NCI-H345 (cell line): ENCODE data around the gene VWDE.
"Not testable (repeated sequence)": the region's sequence is repeated elsewhere in the genome, so short reads cannot be mapped to it uniquely, and the experiment has no call there.

ENCODE experiments used
- DNase-seq: peaks from one replicate; lab custom pipeline; 2025; lab: John Stamatoyannopoulos, UW

Gene VWDE

GRCh38 chr7:12401538-12402364 lies 1.9 kb downstream of the VWDE start:
- DNase-seq, result no peak

- no peak for DNase-seq
Observed at GRCh38 chr7:12398186-12398585, 5.5 kb downstream of the VWDE start.

- DNase-seq, result no peak
Observed at GRCh38 chr7:12397671-12398070, 6.0 kb downstream of the VWDE start.

- not testable (repeated sequence) for DNase-seq
Observed at GRCh38 chr7:12396670-12397069, 7.0 kb downstream of the VWDE start.

GRCh38 chr7:12391922-12392615 lies 11.6 kb downstream of the VWDE start:
- DNase-seq, result no peak

GRCh38 chr7:12389089-12389700 lies 14.5 kb downstream of the VWDE start:
- DNase-seq, result peak; percentile 75

GRCh38 chr7:12386313-12386740 lies 17.3 kb downstream of the VWDE start:
- DNase-seq, result peak; percentile 85

GRCh38 chr7:12385364-12385786 lies 18.3 kb downstream of the VWDE start:
- DNase-seq, result peak; percentile 51

- no peak for DNase-seq
Observed at GRCh38 chr7:12383377-12383776, 20.3 kb downstream of the VWDE start.

- no peak for DNase-seq
Observed at GRCh38 chr7:12378389-12378788, 25.3 kb downstream of the VWDE start.

GRCh38 chr7:12377406-12377805 lies 26.3 kb downstream of the VWDE start:
- no peak for DNase-seq

GRCh38 chr7:12373580-12374263 lies 29.9 kb downstream of the VWDE start:
- no peak for DNase-seq

- no peak for DNase-seq
Observed at GRCh38 chr7:12370249-12370648, 33.4 kb downstream of the VWDE start.

- no peak for DNase-seq
Observed at GRCh38 chr7:12369756-12370155, 33.9 kb downstream of the VWDE start.

- DNase-seq, result no peak
Observed at GRCh38 chr7:12369072-12369471, 34.6 kb downstream of the VWDE start.

- DNase-seq, result no peak
Observed at GRCh38 chr7:12360948-12361347, 42.7 kb downstream of the VWDE start.

- DNase-seq, result no peak
Observed at GRCh38 chr7:12358694-12359093, 45.0 kb downstream of the VWDE start.

- DNase-seq, result no peak
Observed at GRCh38 chr7:12357508-12357907, 46.2 kb downstream of the VWDE start.

- no peak for DNase-seq
Observed at GRCh38 chr7:12351843-12352242, 51.8 kb downstream of the VWDE start.

- no peak for DNase-seq
Observed at GRCh38 chr7:12350971-12351370, 52.7 kb downstream of the VWDE start.

- no peak for DNase-seq
Observed at GRCh38 chr7:12337095-12337494, 66.6 kb downstream of the VWDE start.
